Limb (tissue), 2 donors: Measurements from ENCODE around the gene NAV3.

Experiments
- DNase-seq, 2 donors: peaks; one replicate each; pipeline ENCODE4 v3.0.0-alpha.2; 2016; ENCODE audit errors: extremely low spot score in 2 of 2

The NAV3 gene

DNA sequence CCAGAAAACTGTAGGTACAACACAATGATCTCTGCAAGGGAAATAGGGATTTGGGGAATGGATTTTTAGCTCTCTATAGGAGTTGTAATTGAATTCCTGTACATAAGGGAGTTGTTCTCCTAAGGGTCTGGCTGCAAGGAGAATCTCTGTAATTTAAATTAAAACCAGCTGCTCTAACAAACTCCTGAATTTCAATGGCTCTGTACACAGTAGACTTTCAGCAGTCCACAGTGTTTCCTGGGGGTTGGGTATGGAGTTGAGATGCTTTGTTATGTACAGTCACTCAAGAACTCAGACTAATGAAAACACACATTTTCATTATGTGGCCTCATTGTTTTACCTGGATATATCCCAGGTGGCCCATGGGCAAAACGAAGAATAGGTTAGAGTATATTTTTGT lies 93.2 kb downstream of the NAV3 start:
- DNase-seq, result no peak

- no peak for DNase-seq
These were observed 94.0 kb downstream of the NAV3 start for GRCh38 chr12:77924703-77925102.

DNA sequence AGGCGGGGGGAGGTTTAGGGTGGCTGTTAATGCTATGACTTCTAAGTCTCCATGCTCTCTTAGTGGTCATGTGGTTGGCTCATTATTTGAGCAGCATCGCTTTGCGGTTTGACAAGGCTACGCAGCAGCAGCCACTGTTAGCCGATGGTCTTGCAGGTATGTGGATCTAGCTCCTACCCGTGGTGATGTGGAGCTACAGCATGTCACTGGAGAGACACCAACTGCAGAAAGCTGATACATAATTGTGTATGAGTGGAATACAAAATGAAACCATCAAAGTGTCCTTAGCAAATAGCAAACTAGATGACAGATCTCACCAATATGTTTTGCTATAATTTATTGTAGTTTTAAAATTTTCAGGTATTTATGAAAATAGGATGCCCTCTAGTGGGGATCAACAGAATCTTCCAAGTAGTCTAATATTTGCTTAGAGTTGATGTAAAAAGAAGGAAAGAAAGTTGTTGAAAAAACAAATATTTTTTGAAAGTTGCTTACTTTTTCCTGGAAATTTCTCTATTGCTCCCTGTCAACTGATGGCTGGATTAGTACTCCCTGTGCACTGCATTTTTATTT lies 94.9 kb downstream of the NAV3 start:
- peak; percentile 73 to 90 for DNase-seq

DNA sequence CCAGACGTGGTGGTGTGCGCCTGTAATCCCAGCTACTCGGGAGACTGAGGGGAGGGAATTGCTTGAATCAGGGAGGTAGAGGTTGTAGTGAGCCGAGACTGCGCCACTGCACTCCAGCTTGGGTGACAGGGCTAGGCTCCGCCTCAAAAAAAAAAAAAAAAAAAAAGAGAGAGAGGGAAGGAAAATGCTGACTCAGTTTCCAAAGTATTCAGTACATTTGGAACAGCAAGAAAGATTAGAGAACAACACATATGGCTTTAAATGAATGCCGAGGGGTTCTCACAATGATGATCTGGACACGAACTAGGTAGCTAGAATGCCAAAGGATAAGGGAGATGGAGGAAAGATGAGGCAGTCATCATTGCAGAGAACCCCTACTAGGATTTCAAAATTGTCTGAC lies 97.4 kb downstream of the NAV3 start:
- DNase-seq, result no peak

- DNase-seq, result no peak
These were observed 101.5 kb downstream of the NAV3 start for GRCh38 chr12:77932216-77932615.

DNA sequence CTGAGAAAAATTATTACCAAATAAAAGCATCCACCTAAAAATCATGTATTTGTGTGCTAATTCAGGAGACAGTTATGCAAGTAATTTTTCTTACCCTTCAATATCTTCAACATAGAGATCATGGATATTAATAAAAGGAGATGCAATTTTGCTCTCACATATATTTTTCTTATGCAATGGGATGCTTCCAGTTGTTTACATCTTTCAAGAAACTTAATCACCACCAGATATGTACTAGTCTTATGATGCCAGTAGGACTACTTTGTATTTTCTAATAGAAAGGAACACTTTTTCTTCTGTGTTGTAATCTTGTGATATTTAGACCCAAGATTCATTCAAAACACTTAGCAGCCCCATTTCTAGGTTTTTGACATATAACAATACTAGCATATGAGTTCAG lies 107.6 kb downstream of the NAV3 start:
- DNase-seq, result no peak

- no peak for DNase-seq
These were observed 109.3 kb downstream of the NAV3 start for GRCh38 chr12:77940011-77940423.

- peak in 1 of 2 donors; percentile 43 for DNase-seq
These were observed 109.9 kb downstream of the NAV3 start for GRCh38 chr12:77940567-77940966.

GRCh38 chr12:77941401-77941800 lies 110.7 kb downstream of the NAV3 start:
- DNase-seq, result no peak

GRCh38 chr12:77943466-77943865 lies 112.8 kb downstream of the NAV3 start:
- no peak for DNase-seq

DNA sequence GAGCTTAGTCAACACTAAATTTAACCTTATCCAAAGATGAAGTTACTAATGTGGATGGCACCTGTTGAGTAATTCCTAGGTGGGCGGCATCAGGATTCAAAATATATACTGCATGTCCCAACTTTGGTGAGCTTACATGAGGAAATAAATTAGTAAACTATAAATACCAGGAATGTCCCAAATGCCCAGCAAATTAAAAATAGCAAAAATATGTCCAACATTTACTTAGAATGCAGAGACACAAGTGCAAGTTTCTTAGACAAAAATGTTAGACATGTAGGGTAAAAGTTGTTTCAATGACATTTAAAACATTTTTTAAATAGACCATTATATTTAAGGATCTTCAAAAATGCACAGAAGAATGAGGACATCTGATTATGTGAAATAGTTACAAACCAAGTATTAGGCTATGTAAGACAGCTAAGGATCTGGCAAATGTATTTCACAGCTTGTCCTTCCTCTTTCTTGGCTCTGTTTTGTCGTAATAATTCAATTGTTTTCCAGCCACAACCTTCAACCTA lies 115.9 kb downstream of the NAV3 start:
- no peak for DNase-seq

GRCh38 chr12:77947330-77947729 lies 116.6 kb downstream of the NAV3 start:
- DNase-seq, result no peak

DNA sequence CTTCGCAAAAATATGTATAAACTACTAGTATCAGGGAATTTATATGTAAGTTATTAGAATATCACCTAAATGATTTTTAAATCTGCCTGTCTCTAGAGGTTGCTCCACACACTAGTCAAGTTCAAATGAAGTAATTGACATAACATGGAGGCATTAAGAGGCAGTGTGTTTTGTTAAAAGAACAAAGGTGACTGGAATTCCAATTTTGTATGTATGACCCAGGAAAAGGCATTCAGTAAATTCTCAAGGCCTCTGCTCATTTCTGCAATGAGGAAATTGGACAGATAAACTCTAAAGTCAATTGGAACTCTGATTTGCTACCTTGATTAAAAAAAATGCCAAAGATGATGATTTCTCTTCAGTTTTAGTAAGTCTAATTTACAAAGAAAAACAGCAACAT lies 117.1 kb downstream of the NAV3 start:
- DNase-seq, result no peak

- DNase-seq, result no peak
These were observed 119.2 kb downstream of the NAV3 start for GRCh38 chr12:77949943-77950342.

DNA sequence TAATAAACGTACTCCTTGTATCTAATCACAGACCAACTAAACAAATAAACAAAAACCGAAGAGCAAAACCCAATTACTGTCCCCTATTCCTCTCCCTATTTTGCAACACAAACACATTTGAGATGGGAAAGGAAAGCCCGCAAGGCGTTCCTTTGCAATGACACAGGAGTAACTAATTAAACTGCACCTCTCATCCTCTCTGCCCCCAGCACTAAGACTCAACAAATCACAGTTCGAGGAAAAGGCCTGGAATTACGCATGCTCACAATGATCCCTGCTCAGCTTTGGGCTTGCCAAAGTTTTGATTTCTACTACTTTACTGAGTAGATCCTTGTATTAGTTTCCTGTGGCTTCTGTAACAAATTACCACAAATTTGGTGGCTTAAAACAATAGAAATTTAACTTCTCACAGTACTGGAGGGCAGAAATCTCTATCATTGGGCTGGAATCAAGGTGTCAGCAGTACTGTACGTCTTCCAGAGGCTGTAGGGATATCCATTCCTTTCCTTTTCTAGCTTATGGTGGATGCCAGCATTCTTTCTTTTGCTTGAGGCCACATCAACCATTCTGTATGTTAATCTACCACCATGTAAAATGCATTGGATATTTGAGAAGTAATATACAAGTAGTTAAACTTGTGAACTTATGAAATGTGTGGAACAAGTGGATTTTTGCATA lies 123.0 kb downstream of the NAV3 start:
- no peak for DNase-seq

DNA sequence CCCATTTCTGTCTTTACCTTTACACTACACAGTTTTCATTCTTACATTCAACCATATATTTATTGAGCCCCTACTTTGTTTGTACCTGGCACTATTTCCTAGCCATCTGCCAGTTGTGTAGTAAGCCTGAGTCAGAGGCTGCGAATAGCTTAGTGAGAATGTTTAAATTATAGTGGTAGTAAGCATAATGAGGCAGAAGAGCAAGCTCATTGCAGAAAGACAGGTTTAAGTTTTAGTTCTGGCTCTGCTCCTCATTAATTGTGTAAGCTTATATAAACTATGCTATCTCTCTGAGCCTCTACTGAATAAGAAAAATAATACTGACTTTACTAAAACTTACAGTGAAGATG lies 123.5 kb downstream of the NAV3 start:
- no peak for DNase-seq

- DNase-seq, result no peak
These were observed 126.4 kb downstream of the NAV3 start for GRCh38 chr12:77957062-77957461.

DNA sequence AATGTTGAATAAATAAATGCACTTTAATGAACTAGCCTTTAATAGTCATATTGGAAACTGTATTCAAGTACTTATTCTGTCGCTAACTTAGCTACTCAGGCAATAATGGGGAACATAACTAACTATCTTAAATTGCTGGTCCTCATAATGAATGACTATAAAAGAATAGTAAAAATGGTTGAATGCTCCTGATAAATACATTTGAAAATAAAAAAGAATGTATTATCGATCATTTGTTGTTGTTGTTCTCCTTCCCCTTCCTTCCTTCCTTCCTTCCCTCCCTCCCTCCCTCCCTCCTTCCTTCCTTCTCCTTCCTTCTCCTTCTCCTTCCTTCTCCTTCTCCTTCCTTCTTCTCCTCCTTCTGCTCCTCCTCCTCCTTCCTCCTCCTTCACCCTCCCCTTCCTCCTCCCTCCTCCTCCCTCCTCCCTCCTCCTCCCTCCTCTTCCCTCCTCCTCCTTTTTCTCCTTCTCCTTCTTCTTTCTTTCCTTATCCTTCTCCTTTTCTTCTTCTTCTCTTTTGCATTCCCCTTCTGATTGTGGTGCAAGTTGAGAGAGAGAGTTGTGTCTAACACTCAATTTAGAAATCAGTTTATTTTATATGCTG lies 133.0 kb downstream of the NAV3 start:
- DNase-seq, result no peak

- no peak for DNase-seq
These were observed 135.1 kb downstream of the NAV3 start for GRCh38 chr12:77965790-77966189.

DNA sequence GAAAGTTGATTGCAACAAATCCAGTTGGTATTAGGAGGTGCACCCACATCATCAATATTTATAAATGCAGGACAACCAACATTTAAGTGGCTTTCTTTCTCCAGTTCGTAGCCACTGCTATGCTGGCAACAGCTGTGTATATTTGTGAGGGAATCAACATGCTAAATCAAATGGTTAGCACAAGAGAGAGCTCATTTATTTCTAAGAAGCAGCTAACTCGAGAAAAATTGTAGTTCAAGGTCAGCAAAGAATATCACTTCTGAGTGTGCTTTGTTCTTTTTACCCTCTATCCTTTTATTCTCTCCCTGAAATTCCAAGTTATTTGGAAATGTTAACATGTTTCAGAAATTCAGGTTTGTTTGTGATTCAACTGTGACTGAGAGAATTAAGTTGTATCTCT lies 137.3 kb downstream of the NAV3 start:
- no peak for DNase-seq

GRCh38 chr12:77968571-77968970 lies 137.9 kb downstream of the NAV3 start:
- no peak for DNase-seq

GRCh38 chr12:77973579-77973978 lies 142.9 kb downstream of the NAV3 start:
- no peak for DNase-seq

GRCh38 chr12:77974645-77975044 lies 144.0 kb downstream of the NAV3 start:
- no peak for DNase-seq
